Activated CD8-positive, alpha-beta T cell treated with anti-CD3 and anti-CD28 coated beads, Interleukin-2, amount 10 ng/mL, durations not matched to agents 7 days and 5 days (primary cell): ENCODE measurements around the gene SNX13. TPM values are rescaled to one million over a fixed set of nuclear protein-coding genes. Genes with fewer than 3 reads are reported as not detected.
"Not testable (repeated sequence)": the region's sequence is repeated elsewhere in the genome, so short reads cannot be mapped to it uniquely, and the experiment has no call there.

Experiments used
- ATAC-seq: fragments of 150-1000 bp; cut with Tn5 transposase; one replicate; pipeline ENCODE4 v1.10.0; 2021; ENCODE audit warnings: moderate library complexity
- CTCF ChIA-PET: fragments of 350-600 bp; sonication (Branson Sonifier 250); formaldehyde crosslinking; loops from one replicate; lab custom pipeline; 2021; ENCODE audit warnings: antibody characterized with exemption; lab: Charles Lee
- POLR2A ChIA-PET: fragments of 350-600 bp; sonication (Branson Sonifier 250); formaldehyde crosslinking; loops from one replicate; lab custom pipeline; 2021; ENCODE audit warnings: antibody characterized with exemption; lab: Charles Lee
- DNase-seq: peaks from one replicate; pipeline ENCODE4 v3.0.0-alpha.2; 2020
- H3K27ac Mint-ChIP-seq: one replicate; pipeline ENCODE4 v1.8.0; 2021; ENCODE audit warnings: mild to moderate bottlenecking, mixed read lengths
- H3K27me3 Mint-ChIP-seq: one replicate; pipeline ENCODE4 v1.8.0; 2021; ENCODE audit warnings: low read depth, mixed read lengths
- H3K36me3 Mint-ChIP-seq: one replicate; pipeline ENCODE4 v1.8.0; 2021; ENCODE audit warnings: low read depth, mixed read lengths
- H3K4me1 Mint-ChIP-seq: one replicate; pipeline ENCODE4 v1.8.0; 2021; ENCODE audit warnings: low read depth, mixed read lengths
- H3K4me3 Mint-ChIP-seq: one replicate; pipeline ENCODE4 v1.8.0; 2021; ENCODE audit warnings: mild to moderate bottlenecking, mixed read lengths
- H3K9me3 Mint-ChIP-seq: one replicate; pipeline ENCODE4 v1.8.0; 2022; ENCODE audit warnings: mixed read lengths; ENCODE audit not compliant: insufficient read depth
- total RNA-seq, 2 experiments: library from RNA; stranded (reverse); gene quantifications; one replicate each; pipeline ENCODE4 v1.2.3, GENCODE V29; 2021

SNX13 gene
- total RNA-seq, 2 experiments from 2014 or later = 24.2 to 24.5 TPM

- Mint-ChIP-seq H3K4me3 (no peak overlapping the region), H3K4me1 (peaks cover 45% of the 10 kb centered on the region), H3K9me3 (no peaks in the 10 kb centered on the region), H3K36me3 (peaks cover 2% of the 10 kb centered on the region), H3K27me3 (no peaks in the 10 kb centered on the region), H3K27ac (no peak overlapping the region)
- ATAC-seq (no peak), DNase-seq (no peak)
- ChIA-PET POLR2A (no interaction called here), CTCF (no interaction called here)
Observed at GRCh38 chr7:17929647-17930395, 10.5 kb downstream of the SNX13 start.

DNA sequence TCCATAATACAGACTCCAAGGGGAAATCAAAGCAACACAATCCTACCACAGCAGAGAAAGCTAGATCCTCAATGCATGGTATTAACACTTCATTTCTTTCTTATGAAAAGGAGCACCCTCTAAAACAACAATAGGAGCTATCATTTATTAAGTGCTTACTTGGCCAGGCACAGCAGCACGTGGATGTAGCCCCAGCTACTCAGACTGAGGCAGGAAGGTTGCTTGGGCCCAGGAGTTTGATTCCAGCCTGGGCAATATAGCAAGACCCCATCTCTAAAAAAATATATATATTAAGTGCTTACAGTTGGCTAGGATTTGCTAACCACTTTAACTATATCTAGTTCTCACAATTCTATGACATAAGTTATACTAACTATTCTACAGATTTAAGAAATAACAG, 12.2 kb downstream of the SNX13 start:
- no peaks in the 10 kb centered on the region for H3K27me3 Mint-ChIP-seq
- no peaks in the 10 kb centered on the region for H3K9me3 Mint-ChIP-seq

GRCh38 chr7:17921857-17922416, 18.4 kb downstream of the SNX13 start:
- Mint-ChIP-seq H3K4me1 (peaks cover 8% of the 10 kb centered on the region), H3K27ac (no peak overlapping the region), H3K4me3 (no peak overlapping the region), H3K9me3 (no peaks in the 10 kb centered on the region), H3K27me3 (no peaks in the 10 kb centered on the region), H3K36me3 (peaks cover 6% of the 10 kb centered on the region)
- DNase-seq (no peak), ATAC-seq (no peak)
- POLR2A ChIA-PET = no interaction called here
- CTCF ChIA-PET = no interaction called here

More for the DNA sequence above, 12.2 kb downstream of the SNX13 start:
- Mint-ChIP-seq H3K4me3 (no peak overlapping the region), H3K27ac (no peak overlapping the region), H3K36me3 (peaks cover 2% of the 10 kb centered on the region), H3K4me1 (peaks cover 29% of the 10 kb centered on the region)
- POLR2A ChIA-PET = no interaction called here
- ATAC-seq (no peak), DNase-seq (no peak)
- CTCF ChIA-PET = interaction anchor here (1.3 to 1.4 kb wide), 3 partner anchors 10 to 158 kb away, joined by 3 to 4 read pairs (median 4); no protein-coding TSS in a partner anchor

GRCh38 chr7:17917842-17918241, 22.5 kb downstream of the SNX13 start:
- Mint-ChIP-seq H3K4me3 (no peak overlapping the region), H3K4me1 (peaks cover 8% of the 10 kb centered on the region), H3K36me3 (peaks cover 6% of the 10 kb centered on the region), H3K9me3 (no peaks in the 10 kb centered on the region), H3K27ac (no peak overlapping the region), H3K27me3 (no peaks in the 10 kb centered on the region)
- DNase-seq (no peak), ATAC-seq (no peak)
- ChIA-PET CTCF (no interaction called here), POLR2A (no interaction called here)

DNA sequence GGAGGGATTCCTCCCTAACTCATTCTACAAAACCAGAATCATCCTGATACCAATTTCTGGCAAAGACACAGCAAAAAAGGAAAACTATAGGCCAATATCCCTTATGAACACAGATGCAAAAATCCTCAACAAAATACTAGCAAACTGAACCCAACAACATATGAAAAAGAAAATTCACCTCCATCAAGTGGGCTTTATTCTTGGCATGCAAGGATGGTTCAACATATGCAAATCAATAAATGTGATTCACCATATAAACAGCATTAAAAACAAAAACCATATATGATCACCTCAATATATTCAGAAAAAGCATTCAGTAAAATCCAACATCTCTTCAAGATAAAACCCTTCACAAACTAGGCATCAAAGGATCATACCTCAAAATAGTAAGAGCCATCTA, 23.5 kb downstream of the SNX13 start:
- H3K4me1 Mint-ChIP-seq = peaks cover 6% of the 10 kb centered on the region
- CTCF ChIA-PET = no interaction called here
- H3K9me3 Mint-ChIP-seq = no peaks in the 10 kb centered on the region
- DNase-seq (no peak), ATAC-seq (no peak)
- H3K27me3 Mint-ChIP-seq = no peaks in the 10 kb centered on the region
- POLR2A ChIA-PET = no interaction called here
- H3K27ac Mint-ChIP-seq = no peak overlapping the region
- no peak overlapping the region for H3K4me3 Mint-ChIP-seq
- H3K36me3 Mint-ChIP-seq = peaks cover 4% of the 10 kb centered on the region

GRCh38 chr7:17915796-17916195, 24.5 kb downstream of the SNX13 start:
- no peak for ATAC-seq
- no peak overlapping the region for H3K27ac Mint-ChIP-seq
- CTCF ChIA-PET = no interaction called here
- no peak overlapping the region for H3K4me3 Mint-ChIP-seq
- peaks cover under 1% of the 10 kb centered on the region for H3K9me3 Mint-ChIP-seq
- H3K27me3 Mint-ChIP-seq = no peaks in the 10 kb centered on the region
- no peak for DNase-seq
- peaks cover 4% of the 10 kb centered on the region for H3K36me3 Mint-ChIP-seq
- POLR2A ChIA-PET = no interaction called here
- no peaks in the 10 kb centered on the region for H3K4me1 Mint-ChIP-seq

- no peaks in the 10 kb centered on the region for H3K4me1 Mint-ChIP-seq
- CTCF ChIA-PET = no interaction called here
Observed at GRCh38 chr7:17915168-17915567, 25.1 kb downstream of the SNX13 start.

DNA sequence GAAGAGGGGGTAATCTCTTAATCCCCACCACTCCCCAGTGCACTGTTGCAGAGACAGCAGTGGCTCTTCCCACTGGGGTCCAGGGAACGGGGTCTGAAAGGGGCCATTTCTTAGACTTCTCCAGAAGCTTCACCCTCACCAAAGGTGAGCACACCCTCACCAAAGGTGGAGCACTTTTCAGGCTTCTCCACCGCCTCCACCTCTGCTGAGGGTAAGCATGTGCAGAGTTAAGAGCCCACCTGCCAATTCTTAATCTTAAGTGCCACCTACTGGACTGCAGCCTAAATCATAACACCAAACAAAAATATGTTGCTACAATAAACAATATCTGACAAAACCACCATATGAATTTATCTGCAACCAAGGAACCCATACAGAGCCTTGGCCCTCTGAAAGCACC, 27.0 kb downstream of the SNX13 start:
- Mint-ChIP-seq H3K4me3 (no peak overlapping the region), H3K9me3 (peaks cover 5% of the 10 kb centered on the region), H3K27ac (no peak overlapping the region), H3K36me3 (peaks cover 9% of the 10 kb centered on the region), H3K27me3 (no peaks in the 10 kb centered on the region), H3K4me1 (no peaks in the 10 kb centered on the region)
- DNase-seq (no peak), ATAC-seq (no peak)
- CTCF ChIA-PET = no interaction called here
- POLR2A ChIA-PET = no interaction called here

More at GRCh38 chr7:17915168-17915567, 25.1 kb downstream of the SNX13 start:
- Mint-ChIP-seq H3K9me3 (peaks cover 5% of the 10 kb centered on the region), H3K27me3 (no peaks in the 10 kb centered on the region), H3K27ac (no peak overlapping the region), H3K4me3 (no peak overlapping the region), H3K36me3 (peaks cover 9% of the 10 kb centered on the region)
- DNase-seq (no peak), ATAC-seq (no peak)
- POLR2A ChIA-PET = no interaction called here

GRCh38 chr7:17912536-17913235, 27.6 kb downstream of the SNX13 start:
- Mint-ChIP-seq H3K9me3 (peaks cover 5% of the 10 kb centered on the region), H3K36me3 (peaks cover 9% of the 10 kb centered on the region), H3K27ac (no peak overlapping the region), H3K4me1 (no peaks in the 10 kb centered on the region), H3K4me3 (no peak overlapping the region), H3K27me3 (no peaks in the 10 kb centered on the region)
- DNase-seq = no peak
- ATAC-seq = no peak
- ChIA-PET CTCF (interaction anchor here (1.3 kb wide), 1 partner anchor 142 kb away, joined by 3 read pairs; no protein-coding TSS in a partner anchor), POLR2A (no interaction called here)

DNA sequence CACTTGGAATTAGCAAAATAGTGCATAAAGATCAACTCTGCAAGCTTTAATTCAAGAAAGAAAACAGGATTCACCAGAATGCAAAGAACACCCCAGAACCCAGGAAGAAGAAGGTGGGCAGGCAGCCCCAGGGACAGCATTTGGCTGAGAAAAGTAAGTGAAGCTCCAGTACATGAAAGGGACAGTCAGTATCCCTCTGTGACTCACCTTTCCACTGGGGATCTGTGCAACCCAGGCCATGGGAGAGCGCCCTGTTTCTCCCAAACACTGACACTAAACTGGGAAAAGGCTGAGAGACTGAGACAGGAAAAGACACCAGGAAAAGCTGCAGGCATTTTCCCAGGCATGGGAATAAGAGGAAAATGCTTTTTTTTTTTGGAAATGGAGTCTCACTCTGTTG, 28.2 kb downstream of the SNX13 start:
- DNase-seq (no peak), ATAC-seq (no peak)
- Mint-ChIP-seq H3K4me3 (no peak overlapping the region), H3K27me3 (no peaks in the 10 kb centered on the region), H3K27ac (no peak overlapping the region), H3K36me3 (peaks cover 11% of the 10 kb centered on the region), H3K4me1 (no peaks in the 10 kb centered on the region), H3K9me3 (peaks cover 5% of the 10 kb centered on the region)
- ChIA-PET CTCF (interaction anchor here (1.3 kb wide), 1 partner anchor 142 kb away, joined by 3 read pairs; no protein-coding TSS in a partner anchor), POLR2A (no interaction called here)

- no peak for DNase-seq
- H3K4me1 Mint-ChIP-seq = no peaks in the 10 kb centered on the region
- ChIA-PET CTCF (no interaction called here), POLR2A (no interaction called here)
- no peaks in the 10 kb centered on the region for H3K27me3 Mint-ChIP-seq
- H3K27ac Mint-ChIP-seq = no peak overlapping the region
- peaks cover 15% of the 10 kb centered on the region for H3K36me3 Mint-ChIP-seq
- H3K4me3 Mint-ChIP-seq = no peak overlapping the region
- no peak for ATAC-seq
- H3K9me3 Mint-ChIP-seq = peaks cover 5% of the 10 kb centered on the region
Observed at GRCh38 chr7:17910377-17910776, 29.9 kb downstream of the SNX13 start.

DNA sequence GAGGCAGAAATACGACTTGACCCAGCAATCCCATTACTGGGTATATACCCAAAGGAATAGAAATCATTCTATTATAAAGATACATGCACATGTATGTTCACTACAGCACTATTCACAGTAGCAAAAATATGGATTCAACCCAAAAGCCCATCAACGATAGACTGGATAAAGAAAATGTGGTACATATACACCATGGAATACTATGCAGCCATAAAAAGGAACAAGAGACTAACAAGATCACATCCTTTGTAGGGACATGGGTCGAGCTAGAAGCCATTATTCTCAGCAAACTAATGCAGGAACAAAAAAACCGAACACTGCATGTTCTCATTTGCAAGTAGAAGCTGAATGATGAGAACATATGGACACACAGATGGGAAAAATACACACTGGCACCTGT, 31.0 kb downstream of the SNX13 start:
- H3K9me3 Mint-ChIP-seq, POLR2A ChIA-PET, H3K4me1 Mint-ChIP-seq, H3K27me3 Mint-ChIP-seq, H3K27ac Mint-ChIP-seq, DNase-seq, ATAC-seq, H3K4me3 Mint-ChIP-seq: not testable (repeated sequence)
- CTCF ChIA-PET = interaction anchor here (0.7 kb wide), 1 partner anchor 18 kb away, joined by 3 read pairs; no protein-coding TSS in a partner anchor
- peaks cover 15% of the 10 kb centered on the region for H3K36me3 Mint-ChIP-seq
